GM18505 (cell line): ENCODE measurements around the gene RANBP3L.

Source experiments
- ATAC-seq: cut with Tn5 transposase; IDR thresholded peaks from one replicate; pipeline ENCODE4 v1.9.1; 2021; ENCODE audit not compliant: unreplicated experiment
- POLR2A ChIP-seq: IDR thresholded peaks from 4 replicates; pipeline ENCODE4 v1.6.1; 2011; ENCODE audit warnings: borderline replicate concordance; ENCODE audit not compliant: insufficient read depth, insufficient read length; ENCODE audit errors: extremely low read depth

Gene RANBP3L

GRCh38 chr5:36273809-36274526 lies 27.7 kb downstream of the RANBP3L start:
- TF ChIP-seq POLR2A = no peak
- ATAC-seq = no peak

- no peak for TF ChIP-seq POLR2A
- no peak for ATAC-seq
Observed at GRCh38 chr5:36272136-36272690, 29.5 kb downstream of the RANBP3L start.

- no peak for TF ChIP-seq POLR2A
- ATAC-seq = no peak
Observed at GRCh38 chr5:36270876-36271575, 30.7 kb downstream of the RANBP3L start.

- no peak for ATAC-seq
Observed at GRCh38 chr5:36270175-36270574, 31.5 kb downstream of the RANBP3L start.

GRCh38 chr5:36269478-36269877 lies 32.2 kb downstream of the RANBP3L start:
- TF ChIP-seq POLR2A = no peak
- ATAC-seq = no peak

More at GRCh38 chr5:36270175-36270574, 31.5 kb downstream of the RANBP3L start:
- no peak for TF ChIP-seq POLR2A

GRCh38 chr5:36267905-36268304 lies 33.8 kb downstream of the RANBP3L start:
- no peak for TF ChIP-seq POLR2A
- ATAC-seq = no peak

GRCh38 chr5:36264202-36264760 lies 37.4 kb downstream of the RANBP3L start:
- ATAC-seq = no peak

GRCh38 chr5:36261186-36261585 lies 40.5 kb downstream of the RANBP3L start:
- ATAC-seq = no peak
- TF ChIP-seq POLR2A = no peak

More at GRCh38 chr5:36264202-36264760, 37.4 kb downstream of the RANBP3L start:
- TF ChIP-seq POLR2A = no peak

- TF ChIP-seq POLR2A = no peak
- no peak for ATAC-seq
Observed at GRCh38 chr5:36253575-36253974, 48.1 kb downstream of the RANBP3L start.

- no peak for TF ChIP-seq POLR2A
- ATAC-seq = no peak
Observed at GRCh38 chr5:36252722-36253365, 48.9 kb downstream of the RANBP3L start.

GRCh38 chr5:36251218-36251617 lies 50.5 kb downstream of the RANBP3L start:
- TF ChIP-seq POLR2A = no peak
- ATAC-seq = no peak

GRCh38 chr5:36250427-36250826 lies 51.3 kb downstream of the RANBP3L start:
- no peak for TF ChIP-seq POLR2A
- no peak for ATAC-seq
